ENCODE measurements around the gene NELFB. TPM values are rescaled to one million over a fixed set of nuclear protein-coding genes. Genes with fewer than 3 reads are reported as not detected.
A peak's percentile ranks its signal among the peaks of the same experiment; 100 is the strongest.

NELFB gene
- total and polyA plus RNA-seq, 4 donors = 30.4 to 56.2 (median 44.2) TPM

GRCh38 chr9:137244486-137245449 lies 10.4 kb upstream of the NELFB start:
- Histone ChIP-seq H3K27me3 (ENCODE audit: control insufficient read depth in 3 of 3, insufficient read depth in 3 of 3, low read length in 2 of 3) (no peaks in the 10 kb centered on the region), H3K27ac (ENCODE audit: low read depth in 1 of 2, low read length in 1 of 2) (no peak overlapping the region), H3K9me3 (ENCODE audit: control insufficient read depth in 4 of 4, insufficient read depth in 3 of 4, low read length in 3 of 4) (no peaks in the 10 kb centered on the region), H3K4me3 (no peak overlapping the region), H3K4me1 (ENCODE audit: control insufficient read depth in 5 of 5, insufficient read depth in 5 of 5, low read length in 5 of 5) (peaks cover 0 to 23% (median 8%) of the 10 kb centered on the region in 5 donors), H3K9ac (ENCODE audit: insufficient read depth in 1 of 2, low read length in 2 of 2) (no peak overlapping the region), H3K36me3 (ENCODE audit: control insufficient read depth in 4 of 4, insufficient read depth in 4 of 4, low read length in 4 of 4) (peaks cover 0 to 20% (median 12%) of the 10 kb centered on the region in 4 donors)
- no peak for ATAC-seq (ENCODE audit: insufficient read depth, low FRiP score)
- 82% methylated on average over 36 of the region's 36 CpGs for WGBS, 2 donors
- DNase-seq = no peak
- TF ChIP-seq CTCF (IDR thresholded peaks at IDR 0.05; ENCODE audit: control extremely low read depth, extremely low read depth) = no peak

- ATAC-seq (ENCODE audit: insufficient read depth, low FRiP score) (no peak), DNase-seq (no peak)
- H3K9ac ChIP-seq (ENCODE audit: insufficient read depth in 1 of 2, low read length in 2 of 2) = no peak overlapping the region
- H3K4me3 ChIP-seq = no peak overlapping the region
- H3K27me3 ChIP-seq (ENCODE audit: control insufficient read depth in 3 of 3, insufficient read depth in 3 of 3, low read length in 2 of 3) = no peaks in the 10 kb centered on the region
- WGBS, 2 donors = 94 to 96% methylated on average over 25 of the region's 25 CpGs
- no peak overlapping the region for H3K27ac ChIP-seq (ENCODE audit: low read depth in 1 of 2, low read length in 1 of 2)
- peaks cover 0 to 23% (median 8%) of the 10 kb centered on the region in 5 donors for H3K4me1 ChIP-seq (ENCODE audit: control insufficient read depth in 5 of 5, insufficient read depth in 5 of 5, low read length in 5 of 5)
- peaks cover 0 to 20% (median 12%) of the 10 kb centered on the region in 4 donors for H3K36me3 ChIP-seq (ENCODE audit: control insufficient read depth in 4 of 4, insufficient read depth in 4 of 4, low read length in 4 of 4)
- no peaks in the 10 kb centered on the region for H3K9me3 ChIP-seq (ENCODE audit: control insufficient read depth in 4 of 4, insufficient read depth in 3 of 4, low read length in 3 of 4)
- no peak for TF ChIP-seq CTCF (IDR thresholded peaks at IDR 0.05; ENCODE audit: control extremely low read depth, extremely low read depth)
Observed at GRCh38 chr9:137245450-137246421, 9.4 kb upstream of the NELFB start.

GRCh38 chr9:137247135-137247915 lies 7.8 kb upstream of the NELFB start:
- no peaks in the 10 kb centered on the region for H3K9me3 ChIP-seq (ENCODE audit: control insufficient read depth in 4 of 4, insufficient read depth in 3 of 4, low read length in 3 of 4)
- no peak for TF ChIP-seq CTCF (IDR thresholded peaks at IDR 0.05; ENCODE audit: control extremely low read depth, extremely low read depth)
- H3K4me1 ChIP-seq (ENCODE audit: control insufficient read depth in 5 of 5, insufficient read depth in 5 of 5, low read length in 5 of 5) = peaks cover 0 to 18% (median 8%) of the 10 kb centered on the region in 5 donors
- peaks cover 0 to 16% (median 11%) of the 10 kb centered on the region in 4 donors for H3K36me3 ChIP-seq (ENCODE audit: control insufficient read depth in 4 of 4, insufficient read depth in 4 of 4, low read length in 4 of 4)
- DNase-seq = peak in 1 of 3 donors; percentile 56
- no peaks in the 10 kb centered on the region for H3K27me3 ChIP-seq (ENCODE audit: control insufficient read depth in 3 of 3, insufficient read depth in 3 of 3, low read length in 2 of 3)
- no peak overlapping the region for H3K4me3 ChIP-seq
- H3K27ac ChIP-seq (ENCODE audit: low read depth in 1 of 2, low read length in 1 of 2) = peak overlapping the region in 1 of 2 donors; percentile 18
- WGBS, 2 donors = 58 to 80% methylated on average over 20 of the region's 20 CpGs
- no peak for ATAC-seq (ENCODE audit: insufficient read depth, low FRiP score)
- H3K9ac ChIP-seq (ENCODE audit: insufficient read depth in 1 of 2, low read length in 2 of 2) = no peak overlapping the region
